HG03575 (cell line): ENCODE data around the gene TBX10.
"Not testable (repeated sequence)": the region's sequence is repeated elsewhere in the genome, so short reads cannot be mapped to it uniquely, and the experiment has no call there.

Experiments
- ATAC-seq: cut with Tn5 transposase; IDR thresholded peaks from one replicate; pipeline ENCODE4 v1.9.1; 2021; ENCODE audit not compliant: unreplicated experiment, insufficient number of reproducible peaks, low FRiP score; ENCODE audit errors: extremely low read depth

Gene TBX10

GRCh38 chr11:67621928-67622327, 17.6 kb downstream of the TBX10 start:
- not testable (repeated sequence) for ATAC-seq

GRCh38 chr11:67620621-67621020, 18.9 kb downstream of the TBX10 start:
- ATAC-seq = not testable (repeated sequence)

DNA sequence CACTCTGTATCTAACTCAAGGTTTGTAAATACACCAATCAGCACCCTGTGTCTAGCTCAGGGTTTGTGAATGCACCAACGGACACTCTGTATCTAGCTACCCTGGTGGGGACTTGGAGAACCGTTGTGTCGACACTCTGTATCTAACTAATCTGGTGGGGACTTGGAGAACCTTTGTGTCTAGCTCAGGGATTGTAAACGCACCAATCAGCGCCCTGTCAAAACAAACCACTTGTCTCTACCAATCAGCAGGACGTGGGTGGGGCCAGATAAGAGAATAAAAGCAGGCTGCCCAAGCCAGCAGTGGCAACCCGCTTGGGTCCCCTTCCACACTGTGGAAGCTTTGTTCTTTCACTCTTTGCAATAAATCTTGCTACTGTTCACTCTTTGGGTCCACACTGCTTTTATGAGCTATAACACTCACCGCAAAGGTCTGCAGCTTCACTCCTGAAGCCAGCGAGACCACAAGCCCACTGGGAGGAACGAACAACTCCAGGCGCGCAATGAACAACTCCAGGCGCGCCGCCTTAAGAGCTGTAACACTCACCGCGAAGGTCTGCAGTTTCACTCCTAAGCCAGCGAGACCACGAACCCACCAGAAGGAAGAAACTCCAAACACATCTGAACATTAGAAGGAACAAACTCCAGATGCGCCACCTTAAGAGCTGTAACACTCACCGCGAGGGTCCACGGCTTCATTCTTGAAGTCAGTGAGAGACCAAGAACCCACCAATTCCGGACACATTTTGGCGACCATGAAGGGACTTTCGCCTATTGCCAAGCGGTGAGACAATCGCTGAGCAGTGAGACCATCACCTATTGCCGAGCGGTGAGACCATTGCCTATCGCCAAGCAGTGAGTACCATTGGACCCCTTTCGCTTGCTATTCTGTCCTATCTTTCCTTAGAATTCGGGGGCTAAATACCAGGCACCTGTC, 19.6 kb downstream of the TBX10 start:
- not testable (repeated sequence) for ATAC-seq

GRCh38 chr11:67618901-67619659, 20.5 kb downstream of the TBX10 start:
- ATAC-seq = not testable (repeated sequence)

GRCh38 chr11:67617243-67617953, 22.2 kb downstream of the TBX10 start:
- no peak for ATAC-seq

DNA sequence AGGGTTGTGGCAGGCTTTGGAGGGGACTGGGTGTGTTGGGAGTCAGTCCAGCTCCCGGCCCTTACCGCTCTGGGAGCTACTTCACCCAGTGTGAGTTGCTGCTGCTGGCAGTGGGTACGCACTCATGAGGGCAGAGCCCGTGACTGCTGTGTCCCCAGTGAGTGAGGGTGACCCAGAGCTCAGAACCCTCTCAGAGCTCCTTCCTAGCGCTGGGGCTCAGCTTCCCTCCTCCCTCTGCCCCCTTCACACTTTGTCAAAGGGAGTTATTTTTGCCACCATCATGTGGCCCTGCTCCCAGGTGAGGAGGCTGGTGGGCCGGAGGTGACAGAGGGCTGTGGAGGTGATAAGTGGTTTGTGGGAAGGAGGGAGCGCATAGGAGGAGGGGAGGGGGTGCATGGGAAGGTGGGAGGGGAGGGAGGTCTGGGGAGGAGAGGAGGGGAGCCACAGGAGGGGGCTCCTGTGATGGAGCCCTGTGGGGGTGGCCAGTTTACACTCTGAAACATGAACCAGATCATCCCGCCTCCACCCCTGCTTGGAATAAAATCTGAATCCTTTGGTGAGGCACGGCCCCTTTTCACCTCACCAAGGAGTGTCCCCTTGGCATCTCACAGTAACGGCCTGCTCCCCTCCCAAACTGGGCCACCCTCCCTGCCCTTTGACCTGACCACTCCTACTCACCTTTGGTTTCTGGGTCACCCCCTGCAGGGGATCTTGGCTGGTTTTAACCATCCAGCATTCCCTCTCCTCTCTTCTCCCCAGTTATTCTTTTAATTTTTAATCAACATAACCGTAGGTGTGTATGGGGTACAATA, 22.9 kb downstream of the TBX10 start:
- ATAC-seq = no peak

- no peak for ATAC-seq
Measured at GRCh38 chr11:67615728-67616430, 23.7 kb downstream of the TBX10 start.

- no peak for ATAC-seq
Measured at GRCh38 chr11:67614730-67615714, 24.5 kb downstream of the TBX10 start.

- no peak for ATAC-seq
Measured at GRCh38 chr11:67613960-67614715, 25.4 kb downstream of the TBX10 start.

DNA sequence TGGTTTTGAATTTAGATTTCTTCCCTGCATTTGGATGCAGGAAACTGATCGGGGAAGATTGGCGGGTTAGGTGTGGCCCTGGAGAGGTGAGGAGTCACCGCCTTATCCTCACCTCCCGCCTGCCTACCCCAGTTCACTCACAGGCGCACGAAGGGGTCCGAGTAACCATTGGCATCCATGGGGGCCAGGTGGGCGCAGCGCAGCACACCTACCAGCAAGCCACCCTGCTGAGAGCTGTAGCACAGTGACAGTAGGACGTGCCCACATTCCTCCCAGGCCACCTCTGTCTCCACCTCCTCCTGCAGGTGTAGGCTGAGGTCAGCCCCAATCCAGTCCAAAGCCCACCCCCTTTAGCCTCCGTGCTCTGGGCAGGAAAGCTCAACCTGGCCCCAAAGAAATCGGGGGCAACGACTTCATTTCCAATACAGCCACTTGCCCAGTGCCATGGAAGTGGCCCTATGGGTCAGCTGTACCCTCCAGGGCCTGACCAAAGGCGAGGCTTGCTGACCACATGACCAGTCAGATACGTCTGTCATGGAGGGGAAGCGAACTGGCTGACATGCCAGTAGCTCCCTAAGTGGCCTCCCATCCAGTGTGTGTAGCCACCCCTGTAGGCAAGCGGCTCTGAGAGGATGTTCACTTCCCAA, 26.1 kb downstream of the TBX10 start:
- no peak for ATAC-seq

- ATAC-seq = no peak
Measured at GRCh38 chr11:67612751-67613150, 26.8 kb downstream of the TBX10 start.

GRCh38 chr11:67611704-67612587, 27.6 kb downstream of the TBX10 start:
- ATAC-seq = no peak

DNA sequence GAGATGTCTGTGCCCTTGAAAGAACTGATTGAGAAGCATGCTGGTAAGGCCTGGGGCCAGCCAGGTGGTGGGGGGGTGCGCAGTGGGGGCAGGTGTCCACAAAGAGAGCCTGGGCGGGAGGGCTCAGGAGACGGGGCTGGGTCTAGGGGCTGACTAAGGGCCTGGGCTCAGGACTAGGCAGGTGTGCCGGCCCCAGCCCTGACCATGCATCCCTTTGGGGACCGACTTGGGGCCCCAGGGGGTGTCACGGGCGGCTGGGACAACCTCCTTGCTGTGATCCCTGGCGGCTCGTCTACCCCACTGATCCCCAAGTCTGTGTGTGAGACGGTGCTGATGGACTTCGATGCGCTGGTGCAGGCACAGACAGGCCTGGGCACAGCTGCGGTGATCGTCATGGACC, 28.4 kb downstream of the TBX10 start:
- no peak for ATAC-seq

DNA sequence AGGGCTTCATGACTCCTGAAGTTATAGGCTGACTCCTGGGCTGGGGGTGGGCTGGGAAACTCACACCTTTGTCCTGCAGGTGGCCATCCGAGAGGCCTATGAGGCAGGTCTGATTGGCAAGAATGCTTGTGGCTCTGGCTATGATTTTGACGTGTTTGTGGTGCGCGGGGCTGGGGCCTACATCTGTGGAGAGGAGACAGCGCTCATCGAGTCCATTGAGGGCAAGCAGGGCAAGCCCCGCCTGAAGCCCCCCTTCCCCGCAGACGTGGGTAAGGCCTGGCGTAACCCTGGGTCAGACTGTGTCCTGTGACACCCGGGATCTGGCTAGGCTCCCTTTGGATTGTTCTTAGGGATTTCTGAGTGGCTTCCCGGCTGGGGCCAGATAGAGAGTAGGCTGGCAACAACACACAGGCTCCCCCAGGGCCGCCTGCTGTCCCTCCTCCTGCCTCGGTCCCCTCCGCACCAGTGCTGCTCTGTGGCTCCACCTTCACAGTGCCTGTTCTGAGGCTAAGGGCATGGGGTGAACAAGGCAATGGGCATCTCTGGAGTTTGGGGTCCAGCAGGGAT, 29.2 kb downstream of the TBX10 start:
- no peak for ATAC-seq

GRCh38 chr11:67609316-67609715, 30.2 kb downstream of the TBX10 start:
- ATAC-seq = no peak
